B cell (primary cell): Measurements from ENCODE around the gene HS3ST5. TPM values are rescaled to one million over a fixed set of nuclear protein-coding genes. Genes with fewer than 3 reads are reported as not detected.
"Not testable (repeated sequence)": the region's sequence is repeated elsewhere in the genome, so short reads cannot be mapped to it uniquely, and the experiment has no call there.

ENCODE experiments used
- ATAC-seq: fragments of 200-7000 bp; cut with Tn5 transposase; one replicate; pipeline ENCODE4 v1.10.0; 2021; ENCODE audit warnings: low read depth, mild to moderate bottlenecking, moderate number of reproducible peaks, moderate library complexity
- CTCF ChIA-PET: fragments of 350-600 bp; sonication (Branson Sonifier 250); formaldehyde crosslinking; loops from one replicate; lab custom pipeline; 2021; ENCODE audit warnings: antibody characterized with exemption, inconsistent platforms; lab: Charles Lee
- POLR2A ChIA-PET: fragments of 350-600 bp; sonication (Branson Sonifier 250); formaldehyde crosslinking; loops from one replicate; lab custom pipeline; 2021; ENCODE audit warnings: antibody characterized with exemption; lab: Charles Lee
- DNase-seq: peaks from one replicate; pipeline ENCODE4 v3.0.0; 2013
- H2AFZ ChIP-seq: 2 replicates; pipeline ENCODE4 v1.6.1; 2012; ENCODE audit warnings: mild to moderate bottlenecking, low read depth, low read length; ENCODE audit not compliant: insufficient read depth, poor library complexity, severe bottlenecking
- H3K27ac ChIP-seq, 2 donors: 1 replicate in 1 of 2; 2 replicates in 1 of 2; pipeline ENCODE4 v1.5.1; 2012 to 2013; ENCODE audit warnings: low read length in 2 of 2, mild to moderate bottlenecking in 2 of 2, moderate library complexity in 1 of 2
- H3K27me3 ChIP-seq, 4 experiments: fragments of 200-600 bp in 1 of 4; sonication (generic) in 1 of 4; replicated peaks in 1 of 4; 1 replicate in 2 of 4; 2 replicates in 2 of 4; pipeline versions ENCODE4 v1.6.1 to v1.7.0; 2013 to 2016; ENCODE audit warnings: low read length in 3 of 4, mild to moderate bottlenecking in 2 of 4, mixed read lengths in 1 of 4, moderate library complexity in 1 of 4; ENCODE audit not compliant: insufficient read depth in 4 of 4, control insufficient read depth in 3 of 4; ENCODE audit errors: control extremely low read depth in 1 of 4
- H3K36me3 ChIP-seq, 2 experiments: replicated peaks in 1 of 2; 1 replicate in 1 of 2; 2 replicates in 1 of 2; pipeline versions ENCODE4 v1.6.1 to v1.7.1; 2013; ENCODE audit warnings: low read length in 1 of 2; ENCODE audit not compliant: insufficient read depth in 2 of 2, control insufficient read depth in 1 of 2; ENCODE audit errors: control extremely low read depth in 1 of 2, extremely low read depth in 1 of 2
- H3K4me1 ChIP-seq, 2 donors: fragments of 200-600 bp in 1 of 2; sonication (generic) in 1 of 2; 1 replicate in 1 of 2; 2 replicates in 1 of 2; pipeline versions ENCODE4 v1.5.1 to v1.6.1; 2013 to 2017; ENCODE audit warnings: low read length in 2 of 2; ENCODE audit not compliant: control insufficient read depth in 2 of 2, insufficient read depth in 2 of 2
- H3K4me2 ChIP-seq: replicated peaks from 2 replicates; pipeline ENCODE3; 2012; ENCODE audit warnings: mild to moderate bottlenecking, low read depth, low read length; ENCODE audit not compliant: poor library complexity, severe bottlenecking
- H3K4me3 ChIP-seq, 5 experiments: fragments of 200-600 bp in 1 of 5; sonication (generic) in 1 of 5; 1 replicate in 3 of 5; 2 replicates in 2 of 5; pipeline versions ENCODE4 v1.5.1 to v1.7.0; 2011 to 2016; ENCODE audit warnings: low read length in 4 of 5, mild to moderate bottlenecking in 4 of 5, low read depth in 2 of 5, control low read depth in 1 of 5, moderate library complexity in 1 of 5; ENCODE audit not compliant: insufficient read depth in 1 of 5; ENCODE audit errors: control extremely low read depth in 1 of 5, extremely low read depth in 1 of 5
- H3K79me2 ChIP-seq: fragments of 200-600 bp; sonication (generic); one replicate; pipeline ENCODE4 v1.6.0; 2016; ENCODE audit warnings: low read length; ENCODE audit not compliant: control insufficient read depth, insufficient read depth
- H3K9ac ChIP-seq: fragments of 200-600 bp; sonication (generic); 2 replicates; pipeline ENCODE4 v1.6.1; 2017; ENCODE audit warnings: mild to moderate bottlenecking, low read length, moderate library complexity
- H3K9me3 ChIP-seq, 3 donors: one replicate each; pipeline versions ENCODE4 v1.6.1 to v1.7.1; 2013; ENCODE audit warnings: low read length in 2 of 3; ENCODE audit not compliant: control insufficient read depth in 2 of 3, insufficient read depth in 1 of 3; ENCODE audit errors: control extremely low read depth in 1 of 3
- H4K20me1 ChIP-seq: 2 replicates; pipeline ENCODE4 v1.6.0; 2012; ENCODE audit warnings: mild to moderate bottlenecking, low read length; ENCODE audit not compliant: insufficient read depth, control insufficient read depth, poor library complexity, severe bottlenecking
- H3K27ac Mint-ChIP-seq: one replicate; pipeline ENCODE4 v1.8.0; 2021; ENCODE audit warnings: mixed read lengths
- H3K27me3 Mint-ChIP-seq: one replicate; pipeline ENCODE4 v1.8.0; 2021; ENCODE audit warnings: mixed read lengths
- H3K4me1 Mint-ChIP-seq: one replicate; pipeline ENCODE4 v1.8.0; 2021; ENCODE audit warnings: mixed read lengths
- H3K4me3 Mint-ChIP-seq: one replicate; pipeline ENCODE4 v1.8.0; 2021; ENCODE audit warnings: mixed read lengths
- H3K9me3 Mint-ChIP-seq: one replicate; pipeline ENCODE4 v1.8.0; 2022; ENCODE audit warnings: mixed read lengths; ENCODE audit not compliant: insufficient read depth
- EZH2 ChIP-seq: IDR thresholded peaks from 2 replicates; pipeline ENCODE4 v1.6.1; 2012; ENCODE audit warnings: borderline replicate concordance, low read depth, mild to moderate bottlenecking, moderate library complexity, low read length; ENCODE audit not compliant: insufficient read depth, poor library complexity, severe bottlenecking
- WGBS: methylation state at CpG from one replicate; pipeline ENCODE4 v1.1.5; 2013; ENCODE audit warnings: missing lambda C conversion rate; ENCODE audit not compliant: insufficient coverage; 5-methylcytosine and 5-hydroxymethylcytosine counted together
- intact Hi-C: fragments of 100-400 bp; cut with micrococcal nuclease; formaldehyde crosslinking; loops from one replicate; pipeline ENCODE4 v1.10.0; 2022
- polyA plus RNA-seq: library from polyadenylated mRNA; depleted of rRNA; stranded (reverse); fragments of >200 nt; gene quantifications from 2 replicates; pipeline ENCODE4 v1.2.3, GENCODE V29; 2012
- total RNA-seq, 2 donors: library from RNA; stranded (reverse); fragments of 120-200 nt in 1 of 2; gene quantifications; 1 replicate in 1 of 2; 2 replicates in 1 of 2; pipeline versions ENCODE4 v1.2.3 to v1.2.4, GENCODE V29; 2013 to 2022
- TF ChIP-seq, protein P1 (sequence below): fragments of 200-600 bp; IDR thresholded peaks from one replicate; pipeline ENCODE4 v1.8.0; 2022; ENCODE audit warnings: antibody characterized with exemption, mild to moderate bottlenecking

The HS3ST5 gene
- total and polyA plus RNA-seq, 2 donors (not counting 1 experiment from before 2014, with no cell fraction given) = not detected

DNA sequence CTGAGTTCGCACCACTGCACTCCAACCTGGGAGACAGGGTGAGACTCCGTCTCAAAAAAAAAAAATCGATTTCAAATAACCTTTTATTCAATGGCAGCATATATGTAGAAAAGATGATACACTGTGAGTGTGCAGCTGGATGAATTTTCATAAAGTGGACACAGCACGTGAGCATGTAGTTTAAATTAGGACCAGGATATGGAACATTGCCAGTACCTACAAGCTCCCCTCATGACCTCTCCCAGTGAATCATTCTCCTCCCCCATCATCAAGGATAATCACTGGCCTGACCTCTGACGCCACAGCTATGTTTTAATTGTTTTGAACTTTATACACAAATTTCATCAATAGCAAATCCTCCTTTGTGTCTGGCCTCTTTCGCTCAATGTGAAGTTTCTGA is 318.1 kb downstream of the HS3ST5 start:
- no peaks in the 10 kb centered on the region for H3K27me3 ChIP-seq
- H3K4me2 ChIP-seq = no peak overlapping the region
- H3K79me2 ChIP-seq = no peaks in the 10 kb centered on the region
- no peak overlapping the region for H3K9ac ChIP-seq
- H3K27me3 Mint-ChIP-seq = peaks cover 2% of the 10 kb centered on the region
- no peaks in the 10 kb centered on the region for H3K4me1 ChIP-seq
- intact Hi-C loops = no loop called here
- POLR2A ChIA-PET = no interaction called here
- no peak overlapping the region for H3K4me3 ChIP-seq
- CTCF ChIA-PET = no interaction called here
- no peak overlapping the region for H2AFZ ChIP-seq
- DNase-seq (no peak), ATAC-seq (no peak)
- H3K36me3 ChIP-seq = no peaks in the 10 kb centered on the region
- no peaks in the 10 kb centered on the region for H3K9me3 ChIP-seq
- H3K4me1 Mint-ChIP-seq = no peaks in the 10 kb centered on the region
- H4K20me1 ChIP-seq = no peaks in the 10 kb centered on the region
- H3K4me3 Mint-ChIP-seq = no peak overlapping the region
- no peaks in the 10 kb centered on the region for H3K9me3 Mint-ChIP-seq
- no peak for TF ChIP-seq EZH2
- TF ChIP-seq, protein P1, sequence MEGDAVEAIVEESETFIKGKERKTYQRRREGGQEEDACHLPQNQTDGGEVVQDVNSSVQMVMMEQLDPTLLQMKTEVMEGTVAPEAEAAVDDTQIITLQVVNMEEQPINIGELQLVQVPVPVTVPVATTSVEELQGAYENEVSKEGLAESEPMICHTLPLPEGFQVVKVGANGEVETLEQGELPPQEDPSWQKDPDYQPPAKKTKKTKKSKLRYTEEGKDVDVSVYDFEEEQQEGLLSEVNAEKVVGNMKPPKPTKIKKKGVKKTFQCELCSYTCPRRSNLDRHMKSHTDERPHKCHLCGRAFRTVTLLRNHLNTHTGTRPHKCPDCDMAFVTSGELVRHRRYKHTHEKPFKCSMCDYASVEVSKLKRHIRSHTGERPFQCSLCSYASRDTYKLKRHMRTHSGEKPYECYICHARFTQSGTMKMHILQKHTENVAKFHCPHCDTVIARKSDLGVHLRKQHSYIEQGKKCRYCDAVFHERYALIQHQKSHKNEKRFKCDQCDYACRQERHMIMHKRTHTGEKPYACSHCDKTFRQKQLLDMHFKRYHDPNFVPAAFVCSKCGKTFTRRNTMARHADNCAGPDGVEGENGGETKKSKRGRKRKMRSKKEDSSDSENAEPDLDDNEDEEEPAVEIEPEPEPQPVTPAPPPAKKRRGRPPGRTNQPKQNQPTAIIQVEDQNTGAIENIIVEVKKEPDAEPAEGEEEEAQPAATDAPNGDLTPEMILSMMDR = no peak
- WGBS = 86% methylated on average over 1 of the region's 6 CpGs
- H3K27ac ChIP-seq = no peak overlapping the region
- no peak overlapping the region for H3K27ac Mint-ChIP-seq

DNA sequence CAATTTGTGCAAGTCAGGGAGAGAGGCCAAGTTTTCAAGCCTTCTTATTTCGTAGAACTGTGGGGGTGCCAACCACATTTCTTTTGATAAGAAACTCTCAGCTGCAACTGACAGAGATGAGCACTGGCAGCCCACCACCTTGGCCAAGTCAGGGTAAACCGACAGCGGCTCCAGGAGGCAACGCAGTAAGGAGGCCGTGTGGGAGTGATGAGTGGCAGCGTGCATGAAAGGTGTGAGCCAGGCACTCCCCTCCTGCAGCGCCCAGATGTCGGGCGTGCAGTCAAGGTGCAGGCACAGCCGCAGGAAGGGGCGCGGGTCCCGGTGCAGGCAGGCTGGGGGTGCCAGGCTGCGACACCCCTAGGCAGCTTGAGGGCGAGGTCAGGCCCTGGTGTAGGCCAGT is 322.6 kb downstream of the HS3ST5 start:
- CTCF ChIA-PET = no interaction called here
- Mint-ChIP-seq H3K9me3 (no peaks in the 10 kb centered on the region), H3K27ac (no peak overlapping the region), H3K4me1 (no peaks in the 10 kb centered on the region), H3K27me3 (no peaks in the 10 kb centered on the region), H3K4me3 (no peak overlapping the region)
- Histone ChIP-seq H3K27me3 (no peaks in the 10 kb centered on the region), H3K9ac (no peak overlapping the region), H3K4me1 (no peaks in the 10 kb centered on the region), H3K4me2 (no peak overlapping the region), H3K79me2 (no peaks in the 10 kb centered on the region), H3K36me3 (no peaks in the 10 kb centered on the region), H3K4me3 (no peak overlapping the region), H3K9me3 (no peaks in the 10 kb centered on the region), H2AFZ (no peak overlapping the region), H3K27ac (no peak overlapping the region), H4K20me1 (no peaks in the 10 kb centered on the region)
- TF ChIP-seq EZH2 = no peak
- TF ChIP-seq, protein P1 = no peak
- ATAC-seq = no peak
- WGBS = 95% methylated on average over 15 of the region's 15 CpGs
- DNase-seq = no peak
- intact Hi-C loops = no loop called here
- POLR2A ChIA-PET = no interaction called here

DNA sequence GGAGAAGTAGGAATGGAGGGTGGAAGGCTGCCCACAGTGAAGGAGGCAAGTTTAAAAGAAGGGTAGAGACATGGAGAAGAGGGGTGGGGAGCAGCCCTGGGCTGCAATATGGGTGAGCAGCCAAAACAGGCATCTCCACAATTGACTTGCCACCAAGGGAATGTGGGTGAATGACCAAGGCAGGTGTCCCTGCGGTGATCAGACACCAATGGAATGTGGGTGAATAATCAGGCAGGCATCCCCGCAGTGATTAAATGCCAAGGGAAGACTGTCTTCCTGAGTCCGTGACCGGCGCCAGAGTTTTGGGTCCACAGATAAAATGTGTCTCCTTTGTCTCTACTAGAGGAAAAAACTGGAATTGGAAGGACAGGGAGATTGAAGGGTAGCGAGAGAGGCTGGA is 325.7 kb downstream of the HS3ST5 start:
- DNase-seq, H3K4me2 ChIP-seq, H3K36me3 ChIP-seq, ATAC-seq, H3K27ac ChIP-seq, H3K79me2 ChIP-seq, H3K4me3 Mint-ChIP-seq, H2AFZ ChIP-seq, H3K4me1 Mint-ChIP-seq, H3K27ac Mint-ChIP-seq, POLR2A ChIA-PET, H3K9me3 ChIP-seq, H3K4me3 ChIP-seq, CTCF ChIA-PET, intact Hi-C loops, H3K27me3 Mint-ChIP-seq, H3K9ac ChIP-seq, H4K20me1 ChIP-seq, H3K9me3 Mint-ChIP-seq, H3K4me1 ChIP-seq, H3K27me3 ChIP-seq: not testable (repeated sequence)
- WGBS = 92% methylated on average over 6 of the region's 6 CpGs
